GM12878 (cell line): ENCODE results near the gene NPL. TPM values are rescaled to one million over a fixed set of nuclear protein-coding genes. Genes with fewer than 3 reads are reported as not detected.

Experiments
- ATAC-seq: fragments of 200-7000 bp; cut with Tn5 transposase; 3 replicates; pipeline ENCODE4 v1.9.1; 2020; ENCODE audit warnings: mild to moderate bottlenecking, moderate library complexity
- BruUV-seq: library from RNA; stranded (reverse); fragments of 400-500 nt; replicated peaks from 2 replicates; lab custom pipeline; 2021; lab: Mats Ljungman, UMichigan
- CTCF ChIA-PET: fragments of 300-600 bp; sonication (Branson Sonifier 250); formaldehyde crosslinking; extraction: SDS; loops from one replicate; lab custom pipeline; 2021; ENCODE audit warnings: inconsistent platforms; lab: Yijun Ruan, JAX
- POLR2A ChIA-PET: fragments of 350-600 bp; formaldehyde crosslinking; extraction: SDS; loops from one replicate; lab custom pipeline; 2021; ENCODE audit warnings: inconsistent platforms; lab: Charles Lee
- RAD21 ChIA-PET: fragments of 300-600 bp; sonication (Branson Sonifier 250); formaldehyde crosslinking; loops from one replicate; lab custom pipeline; 2023; ENCODE audit warnings: antibody characterized with exemption; ENCODE audit not compliant: unreplicated experiment; lab: Charles Lee
- SMC1A ChIA-PET: fragments of 300-600 bp; sonication (Branson Sonifier 250); formaldehyde crosslinking; loops from one replicate; lab custom pipeline; 2023; ENCODE audit not compliant: unreplicated experiment, uncharacterized antibody; lab: Charles Lee
- DNase-seq: peaks from one replicate; pipeline ENCODE4 v3.0.0-alpha.2; 2011; ENCODE audit warnings: low read depth, low spot score
- FAIRE-seq: peaks from 3 replicates; lab custom pipeline; 2011; peaks lifted over from hg19 to GRCh38; lab: Jason Lieb, UNC
- H2AFZ ChIP-seq: 2 replicates; pipeline ENCODE4 v1.6.0; 2011; ENCODE audit warnings: low read depth, low read length, control low read depth; ENCODE audit not compliant: control insufficient read depth
- H3K27ac ChIP-seq: 2 replicates; pipeline ENCODE4 v1.5.1; 2011; ENCODE audit warnings: control low read depth; ENCODE audit not compliant: control insufficient read depth, insufficient read depth
- H3K27me3 ChIP-seq, 2 experiments: replicated peaks in 1 of 2; 2 replicates each; pipeline versions ENCODE4 v1.6.0 to v1.6.1; 2011; ENCODE audit warnings: low read length in 1 of 2; ENCODE audit not compliant: control insufficient read depth in 2 of 2, insufficient read depth in 2 of 2
- H3K36me3 ChIP-seq, 2 experiments: 2 replicates each; pipeline ENCODE4 v1.5.1; 2011; ENCODE audit warnings: low read length in 1 of 2; ENCODE audit not compliant: control insufficient read depth in 2 of 2, insufficient read depth in 2 of 2
- H3K4me1 ChIP-seq: 2 replicates; pipeline ENCODE4 v1.6.1; 2011; ENCODE audit warnings: mild to moderate bottlenecking, low read length, moderate library complexity, mixed read lengths; ENCODE audit not compliant: control insufficient read depth, insufficient read depth
- H3K4me2 ChIP-seq: 2 replicates; pipeline ENCODE4 v1.6.0; 2011; ENCODE audit warnings: control low read depth; ENCODE audit not compliant: control insufficient read depth, insufficient read depth
- H3K4me3 ChIP-seq: fragments of 200-600 bp; sonication (generic); 2 replicates; pipeline ENCODE4 v1.5.1; 2016
- H3K79me2 ChIP-seq: 2 replicates; pipeline ENCODE4 v1.6.0; 2011; ENCODE audit warnings: low read length; ENCODE audit not compliant: control insufficient read depth, insufficient read depth
- H3K9ac ChIP-seq: 2 replicates; pipeline ENCODE4 v1.8.0; 2011; ENCODE audit warnings: low read length, control low read depth, mixed read lengths; ENCODE audit not compliant: control insufficient read depth, insufficient read depth
- H3K9me3 ChIP-seq: replicated peaks from 3 replicates; pipeline ENCODE4 v1.5.1; 2011; ENCODE audit warnings: mild to moderate bottlenecking, low read length; ENCODE audit not compliant: control insufficient read depth, insufficient read depth
- H4K20me1 ChIP-seq: 2 replicates; pipeline ENCODE4 v1.6.0; 2011; ENCODE audit not compliant: control insufficient read depth, insufficient read depth
- ATF7 ChIP-seq: fragments of 450-650 bp; IDR thresholded peaks from 2 replicates; pipeline ENCODE4 v1.6.1; 2016; ENCODE audit warnings: low read depth, mild to moderate bottlenecking
- BCL11A ChIP-seq: IDR thresholded peaks from 2 replicates; pipeline ENCODE4 v1.6.1; 2011; ENCODE audit warnings: low read depth, low read length
- BHLHE40 ChIP-seq, 2 experiments: fragments of 450-650 bp in 1 of 2; IDR thresholded peaks; 2 replicates each; pipeline ENCODE4 v1.6.1; 2011 to 2017; ENCODE audit warnings: low read depth in 2 of 2, borderline replicate concordance in 1 of 2, improper control_type of control experiment in 1 of 2, low read length in 1 of 2, mild to moderate bottlenecking in 1 of 2
- EZH2 ChIP-seq: IDR thresholded peaks from 2 replicates; pipeline ENCODE4 v1.6.1; 2012; ENCODE audit warnings: low read depth, mild to moderate bottlenecking, control low read depth, inconsistent platforms, low read length, borderline replicate concordance; ENCODE audit not compliant: control insufficient read depth
- FOXK2 ChIP-seq: fragments of 450-650 bp; IDR thresholded peaks from 2 replicates; pipeline ENCODE4 v1.6.1; 2017; ENCODE audit warnings: mild to moderate bottlenecking, moderate library complexity
- IKZF1 ChIP-seq: fragments of 450-650 bp; conservative IDR thresholded peaks from 2 replicates; pipeline ENCODE4 v1.6.1; 2017; ENCODE audit warnings: antibody characterized with exemption, mild to moderate bottlenecking
- MTA2 ChIP-seq: fragments of 450-650 bp; IDR thresholded peaks from 2 replicates; pipeline ENCODE4 v1.6.1; 2016; ENCODE audit warnings: low read depth, mild to moderate bottlenecking, moderate library complexity
- PML ChIP-seq: IDR thresholded peaks from 2 replicates; pipeline ENCODE4 v1.6.1; 2012; ENCODE audit warnings: low read length, inconsistent platforms
- POLR2AphosphoS2 ChIP-seq: IDR thresholded peaks from 2 replicates; pipeline ENCODE4 v1.6.1; 2011; ENCODE audit warnings: low read depth, mild to moderate bottlenecking, low read length, improper control_type of control experiment, moderate library complexity
- SIN3A ChIP-seq: IDR thresholded peaks from 2 replicates; pipeline ENCODE4 v1.6.1; 2012; ENCODE audit warnings: low read depth, low read length, improper control_type of control experiment
- ZNF24 ChIP-seq: fragments of 450-650 bp; IDR thresholded peaks from 2 replicates; pipeline ENCODE4 v1.6.1; 2017; ENCODE audit warnings: antibody characterized with exemption, mild to moderate bottlenecking
- ZSCAN29 ChIP-seq: fragments of 450-650 bp; IDR thresholded peaks from 2 replicates; pipeline ENCODE4 v1.6.1; 2017; ENCODE audit warnings: mild to moderate bottlenecking, moderate library complexity
- WGBS: methylation state at CpG from one replicate; pipeline ENCODE4 v1.1.6; 2016; ENCODE audit warnings: low lambda C conversion rate; ENCODE audit not compliant: insufficient replicate concordance, insufficient coverage; ENCODE audit errors: missing lambda C conversion rate; 5-methylcytosine and 5-hydroxymethylcytosine counted together
- in situ Hi-C: fragments of 300-500 bp; cut with MboI; formaldehyde crosslinking; loops from 9 replicates; pipeline ENCODE4 v1.14.3; 2018; ENCODE audit warnings: mixed read lengths
- intact Hi-C: fragments of 100-400 bp; cut with micrococcal nuclease; formaldehyde crosslinking; loops from one replicate; pipeline ENCODE4 v1.14.2; 2022; ENCODE audit not compliant: unreplicated experiment
- polyA plus RNA-seq, 11 experiments: library from polyadenylated mRNA; depleted of rRNA in 4 of 11; unstranded in 6 of 11; stranded (reverse) in 5 of 11; fragments of >200 nt; fragmentation: Nextera tagmentation in 4 of 11; fragmentation: Illumina TruSeq in 1 of 11; extraction: Ambion mirVana in 4 of 11; extraction: Trizol in 1 of 11; gene quantifications; 1 replicate in 1 of 11; 2 replicates in 10 of 11; pipeline versions ENCODE4 v1.2.1 to v1.2.3, GENCODE V29; 2011 to 2016; ENCODE audit warnings: inconsistent platforms in 2 of 11, missing spikeins in 2 of 11, low read depth in 1 of 11
- total RNA-seq, 4 experiments: library from RNA; depleted of rRNA in 3 of 4; stranded (reverse); fragments of >200 nt in 3 of 4; fragmentation: Illumina TruSeq in 1 of 4; extraction: Trizol in 1 of 4; gene quantifications; 2 replicates each; pipeline versions ENCODE4 v1.2.1 to v1.2.3, GENCODE V29; 2013 to 2021
- TF ChIP-seq, protein P1 (sequence below): IDR thresholded peaks from 2 replicates; pipeline ENCODE4 v1.6.1; 2011; ENCODE audit warnings: low read depth, low read length, improper control_type of control experiment, borderline replicate concordance

NPL gene
- total and polyA plus RNA-seq, 10 of the 15 experiments (the other 5 are each of a cell fraction or from before 2014, with no cell fraction given), result 5.3 to 19.2 (median 10.0) TPM

- DNase-seq, result no peak
- no peak overlapping the region for H3K27ac ChIP-seq
- H3K4me2 ChIP-seq, result no peak overlapping the region
- H3K4me3 ChIP-seq, result no peak overlapping the region
- H3K9ac ChIP-seq, result no peak overlapping the region
- RAD21 ChIA-PET, result no interaction called here
- intact Hi-C loops, result loop anchor here (2.0 kb wide), 1 partner anchor 19 kb away; no protein-coding TSS in a partner anchor
- POLR2A ChIA-PET, result interaction anchor here (0.5 to 0.6 kb wide), 2 partner anchors 43 to 444 kb away, joined by 3 to 6 read pairs; no protein-coding TSS in a partner anchor
- CTCF ChIA-PET, result no interaction called here
- peaks cover 5 to 45% of the 10 kb centered on the region in 2 experiments for H3K36me3 ChIP-seq
- BruUV-seq, result no TSS peak
- no peak overlapping the region for H2AFZ ChIP-seq
- H4K20me1 ChIP-seq, result no peaks in the 10 kb centered on the region
- no peak for TF ChIP-seq ZSCAN29
- TF ChIP-seq PML, result no peak
- no peak for TF ChIP-seq IKZF1
- TF ChIP-seq ZNF24, result no peak
- no peak for TF ChIP-seq SIN3A
- TF ChIP-seq BCL11A, result no peak
- TF ChIP-seq BHLHE40 (IDR thresholded peaks at IDR 0.05; ENCODE audit: borderline replicate concordance in 1 of 2, low read depth in 2 of 2, low read length in 1 of 2), result no peak
- TF ChIP-seq, protein P1, sequence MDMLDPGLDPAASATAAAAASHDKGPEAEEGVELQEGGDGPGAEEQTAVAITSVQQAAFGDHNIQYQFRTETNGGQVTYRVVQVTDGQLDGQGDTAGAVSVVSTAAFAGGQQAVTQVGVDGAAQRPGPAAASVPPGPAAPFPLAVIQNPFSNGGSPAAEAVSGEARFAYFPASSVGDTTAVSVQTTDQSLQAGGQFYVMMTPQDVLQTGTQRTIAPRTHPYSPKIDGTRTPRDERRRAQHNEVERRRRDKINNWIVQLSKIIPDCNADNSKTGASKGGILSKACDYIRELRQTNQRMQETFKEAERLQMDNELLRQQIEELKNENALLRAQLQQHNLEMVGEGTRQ, result no peak
- no peak for TF ChIP-seq EZH2
- no peak for TF ChIP-seq POLR2AphosphoS2
- no peak for TF ChIP-seq FOXK2
- TF ChIP-seq ATF7, result no peak
- no peak for TF ChIP-seq MTA2
- in situ Hi-C loops, result no loop called here
- no peaks in the 10 kb centered on the region for H3K27me3 ChIP-seq
- ATAC-seq, result no peak
- 38% methylated on average over 2 of the region's 2 CpGs for WGBS
- no peaks in the 10 kb centered on the region for H3K9me3 ChIP-seq
- H3K79me2 ChIP-seq, result no peaks in the 10 kb centered on the region
- FAIRE-seq, result no peak
- SMC1A ChIA-PET, result interaction anchor here (1.1 kb wide), 1 partner anchor 15 kb away, joined by 3 read pairs; no protein-coding TSS in a partner anchor
- H3K4me1 ChIP-seq, result no peaks in the 10 kb centered on the region
Measured at GRCh38 chr1:182861994-182862393, 72.4 kb downstream of the NPL start.
